HG02884 (cell line): ENCODE results near the gene TRIM43B.
"Not testable (repeated sequence)": the region's sequence is repeated elsewhere in the genome, so short reads cannot be mapped to it uniquely, and the experiment has no call there.

Source experiments
- ATAC-seq: cut with Tn5 transposase; IDR thresholded peaks from one replicate; pipeline ENCODE4 v1.9.1; 2021; ENCODE audit warnings: mild to moderate bottlenecking, moderate library complexity; ENCODE audit not compliant: unreplicated experiment

The TRIM43B gene

DNA sequence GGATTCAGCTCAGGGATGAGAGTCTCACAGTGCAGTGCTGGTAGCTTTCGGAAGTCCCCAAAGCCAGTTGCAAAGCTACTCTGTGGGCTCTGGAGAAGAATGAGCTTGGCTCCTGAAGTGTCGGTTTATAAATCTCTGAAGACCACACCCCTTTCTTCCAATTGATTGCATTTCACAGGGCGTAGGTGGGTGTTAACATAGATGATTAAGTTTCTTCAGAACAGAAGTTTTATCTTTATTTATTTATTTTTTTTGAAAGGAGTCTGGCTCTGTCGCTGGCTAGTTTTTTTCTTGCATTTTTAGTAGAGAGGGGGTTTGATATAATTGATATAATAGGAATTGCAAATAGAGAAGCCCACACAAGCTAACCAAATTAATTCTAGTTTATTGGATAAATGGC lies at the start of gene TRIM43B:
Gene TRIM43B, minus strand, starts transcription at position 101 of the 400 bp plus-strand sequence. CDS start 2,040 bp downstream, outside the sequence.
- not testable (repeated sequence) for ATAC-seq

DNA sequence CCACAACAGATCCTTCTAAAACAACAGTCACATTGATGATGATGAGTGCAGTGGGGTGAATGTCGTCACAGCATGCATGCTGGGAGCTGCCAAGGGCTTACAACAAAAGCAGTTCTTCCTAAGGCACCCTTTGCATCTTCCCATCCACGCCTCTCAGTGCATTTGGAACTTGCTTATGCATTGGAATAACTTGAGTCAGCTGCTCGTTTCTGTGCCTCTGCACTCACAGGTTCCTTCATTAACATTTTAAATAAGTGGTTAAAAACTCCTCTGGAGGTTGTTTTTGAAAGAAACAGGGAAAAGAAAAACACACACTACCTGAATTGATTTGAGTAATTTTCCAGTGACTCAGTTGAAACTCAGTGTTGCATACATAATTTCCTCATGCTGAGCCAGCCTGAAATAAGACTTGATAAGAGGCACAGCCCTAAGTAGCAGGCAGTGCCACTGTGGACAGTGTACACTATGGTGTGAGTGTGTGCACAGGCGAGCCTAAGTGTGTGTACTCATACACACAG lies 46.8 kb upstream of the TRIM43B start:
- no peak for ATAC-seq

DNA sequence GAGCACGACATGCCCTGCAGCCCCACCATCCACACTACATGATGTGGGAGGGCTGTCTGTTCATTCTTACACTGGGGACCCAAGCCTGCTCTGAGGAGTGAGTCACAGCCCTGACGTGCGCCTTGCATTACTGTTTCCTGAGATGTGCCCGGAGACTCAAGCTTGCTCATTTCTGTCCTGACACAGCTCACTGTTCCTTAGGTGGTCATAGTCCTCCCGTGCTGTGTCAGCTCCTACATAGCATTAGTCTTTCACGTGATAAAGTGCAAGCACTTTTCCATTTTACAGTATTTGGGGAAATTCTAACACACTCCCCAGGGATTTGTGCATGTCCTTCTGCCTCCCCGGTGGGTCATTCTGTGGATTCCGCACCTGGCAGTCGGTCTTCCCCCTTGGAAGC lies 46.2 kb upstream of the TRIM43B start:
- ATAC-seq = peak; percentile 72

DNA sequence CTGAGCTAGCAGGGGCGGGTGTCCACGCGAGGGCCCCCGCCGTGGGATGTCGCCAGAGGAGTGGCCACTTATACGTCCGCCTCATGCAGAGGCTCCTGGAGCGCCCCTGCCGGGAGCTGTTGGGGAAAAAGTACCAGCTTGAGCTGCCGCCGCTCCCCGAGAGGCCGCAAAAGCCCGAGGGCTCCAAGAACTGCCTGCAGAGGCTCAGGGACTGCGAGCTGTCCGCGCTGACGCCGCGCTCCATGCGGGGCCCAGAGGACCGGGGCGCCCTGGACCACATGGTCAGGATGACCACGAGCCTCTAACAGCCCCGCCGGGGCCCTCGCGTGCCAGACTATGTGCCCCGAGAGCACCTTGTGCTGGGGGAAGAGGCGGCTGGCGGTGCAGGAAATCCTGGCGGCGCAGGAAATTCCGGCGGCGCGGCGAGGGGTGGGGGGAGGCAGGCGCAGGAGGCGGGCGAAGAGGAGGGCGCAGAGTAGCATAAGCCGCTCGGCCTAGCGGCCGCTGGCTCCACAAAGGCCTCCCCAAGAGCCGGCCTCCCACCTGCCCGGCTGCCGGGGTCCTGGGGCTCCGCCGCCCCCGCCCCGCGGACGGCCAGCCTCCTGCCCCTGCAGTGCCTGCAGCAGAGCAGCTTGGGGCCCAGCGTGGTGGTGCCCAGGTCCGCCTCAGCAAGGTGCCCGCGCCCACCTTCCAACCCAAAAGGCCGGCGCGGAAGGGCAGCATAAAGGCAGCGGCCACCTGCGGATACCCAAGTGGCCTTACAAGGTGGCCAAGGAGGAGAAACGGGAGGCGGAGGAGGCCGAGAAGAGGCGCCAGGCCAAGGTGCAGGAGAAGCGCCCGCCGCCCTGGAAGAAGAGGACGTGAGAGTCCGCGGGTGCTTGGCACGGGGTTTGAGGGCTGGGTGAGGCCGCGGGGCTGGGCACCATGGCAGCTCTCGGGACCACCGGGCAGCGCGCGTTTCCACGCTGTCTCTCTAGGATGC lies 42.1 kb upstream of the TRIM43B start:
- peak; percentile 47 for ATAC-seq

DNA sequence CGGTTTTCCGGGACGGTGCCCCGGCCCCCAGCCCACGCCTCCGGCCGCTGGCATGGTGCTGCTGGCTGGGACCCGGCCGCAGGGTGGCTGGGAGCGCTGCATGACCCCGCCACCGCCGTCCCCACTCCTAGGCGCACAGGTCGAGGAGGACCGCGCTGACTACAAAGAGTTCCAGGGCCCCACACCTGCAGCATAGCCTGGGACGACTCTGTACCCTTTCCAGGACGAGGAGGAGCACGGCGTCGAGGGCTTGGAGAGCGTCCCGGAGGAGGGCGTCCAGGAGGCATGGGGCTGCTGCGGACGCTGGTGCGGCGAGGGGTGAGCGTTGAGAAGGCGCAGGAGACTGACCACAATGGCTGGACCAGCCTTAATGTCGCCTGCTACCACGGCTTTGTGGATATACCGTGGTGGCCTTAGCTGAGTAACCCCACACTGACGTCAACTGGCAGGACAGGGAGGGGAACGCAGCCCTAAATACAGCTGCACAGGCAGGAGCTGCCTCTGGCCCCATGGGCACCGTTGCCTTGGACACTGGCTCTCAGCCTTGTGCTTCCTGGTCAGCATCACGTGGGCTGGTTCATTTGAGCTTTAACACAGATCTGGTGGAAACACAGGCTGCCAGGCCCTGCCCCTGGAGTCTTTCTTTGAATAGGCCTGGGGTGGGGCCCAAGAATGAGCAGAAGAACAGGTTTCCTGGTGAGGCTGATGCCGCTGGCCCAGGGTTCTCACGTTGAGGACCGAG lies 40.9 kb upstream of the TRIM43B start:
- ATAC-seq = no peak

DNA sequence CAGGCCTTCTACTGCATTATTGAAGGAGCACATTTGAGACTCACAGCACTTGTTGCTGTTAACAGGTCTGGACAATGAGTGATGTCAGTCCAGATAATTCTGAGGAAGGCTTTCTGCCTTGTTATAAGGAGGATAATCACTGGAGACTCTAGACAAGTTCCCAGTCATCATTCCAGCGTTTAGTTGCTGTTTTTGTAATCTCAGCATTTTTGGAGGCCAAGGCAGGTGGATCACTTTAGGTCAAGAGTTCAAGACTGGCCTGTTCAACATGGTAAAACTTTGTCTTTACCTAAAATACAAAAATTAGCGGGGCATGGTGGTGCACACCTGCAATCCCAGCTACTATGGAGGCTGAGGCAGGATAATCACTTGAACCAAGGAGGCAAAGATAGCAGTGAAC lies 39.6 kb upstream of the TRIM43B start:
- ATAC-seq = no peak

DNA sequence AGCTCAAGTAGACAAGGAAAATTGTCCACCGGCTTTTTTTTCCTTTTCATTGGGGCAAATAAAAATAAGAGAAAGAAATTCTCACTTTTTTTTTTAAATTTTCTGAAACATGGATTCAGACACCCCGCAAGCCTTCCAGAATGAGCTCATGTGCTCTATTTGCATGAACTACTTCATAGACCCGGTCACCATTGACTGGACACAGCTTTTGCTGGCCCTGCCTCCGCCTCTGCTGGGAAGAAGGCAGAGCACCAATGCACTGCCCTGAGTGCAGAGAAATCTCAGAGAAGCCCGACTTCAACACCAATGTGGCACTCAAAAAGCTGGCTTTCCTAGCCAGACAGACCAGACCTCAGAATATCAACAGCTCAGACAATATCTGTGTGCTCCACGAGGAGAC lies 30.2 kb upstream of the TRIM43B start:
- ATAC-seq = no peak

DNA sequence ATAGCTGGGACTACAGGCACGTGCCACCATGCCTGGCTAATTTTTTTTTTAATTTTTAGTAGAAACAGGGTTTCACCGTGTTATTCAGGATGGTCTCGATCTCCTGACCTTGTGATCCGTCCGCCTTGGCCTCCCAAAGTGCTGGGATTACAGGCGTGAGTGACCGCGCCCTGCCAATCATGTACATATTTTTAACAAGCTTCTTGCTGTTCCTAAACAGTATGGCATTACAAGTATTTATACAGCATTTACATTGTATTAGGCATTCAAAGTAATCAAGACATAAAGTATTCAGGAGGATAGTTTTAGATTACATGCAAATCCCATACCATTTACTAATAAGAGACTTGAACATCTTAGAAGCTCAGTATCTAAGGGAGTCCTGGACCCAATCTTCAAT lies 29.7 kb upstream of the TRIM43B start:
- ATAC-seq = not testable (repeated sequence)

DNA sequence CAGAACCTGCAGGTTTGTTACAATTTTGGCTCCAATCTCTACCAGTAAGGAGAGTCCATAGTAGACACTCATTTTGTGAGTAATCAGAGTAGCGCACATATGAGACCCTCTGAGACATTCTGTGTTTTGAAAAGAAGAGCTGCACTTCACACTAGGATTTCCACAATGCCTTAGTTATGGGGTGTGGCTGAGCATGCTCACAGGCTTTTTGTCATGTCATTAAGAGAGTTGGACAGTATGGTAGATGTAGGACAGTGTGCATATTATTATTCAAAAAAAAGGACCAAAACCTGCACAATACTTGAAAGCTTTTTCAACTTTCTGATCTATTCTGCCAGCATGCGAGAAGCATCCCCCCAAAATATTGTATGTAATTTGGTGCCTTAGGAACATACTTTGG lies 24.9 kb upstream of the TRIM43B start:
- no peak for ATAC-seq

DNA sequence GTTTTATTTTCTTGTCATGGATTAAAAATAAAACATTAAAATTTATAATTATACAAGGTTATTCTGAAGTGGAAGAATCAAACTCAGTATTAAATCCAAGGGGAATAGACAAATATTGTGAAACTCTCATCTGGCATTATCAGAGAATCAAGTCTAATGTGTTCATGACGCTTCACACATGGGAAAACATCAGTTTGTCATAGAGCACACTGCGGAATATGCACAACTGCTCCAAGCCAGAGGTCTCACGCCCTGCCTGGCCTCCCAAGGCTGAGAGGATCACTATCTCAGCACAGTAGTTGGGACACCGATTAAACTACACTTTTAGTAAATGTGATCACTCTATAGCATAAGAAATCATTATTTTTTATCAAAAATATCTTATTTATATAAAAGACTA lies 20.7 kb upstream of the TRIM43B start:
- no peak for ATAC-seq

DNA sequence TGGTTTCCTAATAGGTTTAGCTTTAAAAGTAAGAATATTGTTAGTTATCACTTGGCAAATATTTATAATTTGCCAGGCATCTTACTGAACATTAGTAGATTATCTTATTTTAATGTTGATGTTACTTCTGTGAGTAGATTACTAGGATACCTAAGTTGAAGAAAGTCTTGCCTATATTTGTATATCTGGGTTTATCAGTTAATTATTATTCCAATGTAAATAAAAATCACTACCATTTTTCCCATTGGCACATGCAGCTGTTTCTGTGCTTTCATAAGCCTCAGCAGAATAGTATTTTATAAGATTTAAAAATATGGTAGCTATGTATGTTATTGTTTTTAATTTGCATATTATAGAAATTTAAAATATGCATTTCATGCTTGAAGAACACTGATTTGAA lies 16.3 kb upstream of the TRIM43B start:
- no peak for ATAC-seq

DNA sequence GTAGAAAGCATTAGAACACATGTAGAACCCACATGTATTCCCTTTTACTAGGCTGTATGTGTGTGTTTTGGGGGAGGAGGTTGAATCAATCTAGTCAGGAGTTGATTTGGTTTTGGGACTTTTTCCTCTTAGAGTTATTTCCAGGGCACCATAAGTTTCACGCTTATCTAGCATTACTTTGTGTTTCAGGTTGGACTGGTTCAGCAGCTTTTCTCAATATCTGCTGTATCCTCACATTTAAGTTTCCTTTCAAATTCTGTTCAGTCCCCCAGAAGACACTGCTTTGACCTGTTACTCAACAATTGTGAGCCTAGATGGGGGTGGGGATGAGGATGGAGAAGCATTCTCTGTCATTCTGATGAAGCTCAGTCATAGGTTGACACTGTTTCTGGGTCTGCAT lies 7.5 kb upstream of the TRIM43B start:
- not testable (repeated sequence) for ATAC-seq

DNA sequence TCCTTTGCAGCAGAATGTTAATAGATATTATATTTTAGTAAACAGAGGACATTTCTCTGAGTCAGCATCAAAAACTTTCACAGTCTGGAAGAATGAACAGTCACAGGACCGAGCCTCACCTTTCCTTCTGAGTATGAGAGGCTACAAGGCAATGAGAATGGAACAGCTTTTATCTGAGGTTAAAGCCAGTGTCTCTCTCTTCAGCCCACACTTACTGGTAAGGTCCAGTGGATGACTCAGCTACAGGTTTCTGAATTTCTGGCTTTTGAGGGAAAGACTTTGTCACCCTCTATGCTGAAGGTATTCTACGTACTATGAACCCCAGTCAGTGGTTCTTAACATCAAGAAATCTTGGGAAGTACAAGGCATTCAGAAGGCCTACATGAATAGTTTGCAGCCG lies 9.5 kb downstream of the TRIM43B start:
- ATAC-seq = not testable (repeated sequence)

DNA sequence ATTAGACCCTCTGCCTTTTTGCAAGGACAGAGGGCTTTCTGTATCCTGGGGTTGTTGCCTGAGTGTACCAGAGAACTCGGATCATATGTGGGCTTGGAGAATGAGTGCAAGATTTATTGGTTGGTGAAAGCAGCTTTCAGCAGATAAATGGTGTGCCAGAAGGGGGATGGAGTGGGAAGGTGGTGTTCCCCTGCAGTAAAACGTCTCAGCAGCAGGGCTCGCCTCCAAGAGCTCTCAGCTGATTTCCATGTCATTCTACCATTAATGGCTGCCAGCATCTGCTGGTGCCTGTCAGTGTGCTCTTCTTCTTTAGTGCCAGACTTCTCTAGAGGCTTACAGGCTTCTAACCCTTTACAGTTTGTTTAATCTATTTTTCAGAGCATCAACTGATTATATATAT lies 16.6 kb downstream of the TRIM43B start:
- ATAC-seq = not testable (repeated sequence)

DNA sequence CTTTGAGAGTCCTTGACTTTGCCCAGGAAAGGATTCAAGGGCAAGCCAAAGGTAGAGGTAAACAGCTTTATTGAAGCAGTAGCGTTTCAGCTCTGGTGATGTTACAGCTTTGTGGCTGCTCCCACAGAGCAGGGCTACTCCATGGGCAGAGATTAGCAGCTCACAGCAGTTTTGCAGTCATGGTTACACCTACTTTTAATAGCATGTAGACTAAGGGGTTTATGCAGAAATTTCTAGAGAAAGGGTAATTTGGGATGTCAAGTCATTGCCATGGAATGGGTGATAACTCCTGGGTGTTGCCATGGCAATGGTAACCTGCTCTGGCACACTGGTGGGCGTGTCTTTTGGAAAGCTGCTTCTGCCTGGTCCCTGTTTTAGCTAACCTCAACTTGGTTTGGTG lies 18.0 kb downstream of the TRIM43B start:
- not testable (repeated sequence) for ATAC-seq

DNA sequence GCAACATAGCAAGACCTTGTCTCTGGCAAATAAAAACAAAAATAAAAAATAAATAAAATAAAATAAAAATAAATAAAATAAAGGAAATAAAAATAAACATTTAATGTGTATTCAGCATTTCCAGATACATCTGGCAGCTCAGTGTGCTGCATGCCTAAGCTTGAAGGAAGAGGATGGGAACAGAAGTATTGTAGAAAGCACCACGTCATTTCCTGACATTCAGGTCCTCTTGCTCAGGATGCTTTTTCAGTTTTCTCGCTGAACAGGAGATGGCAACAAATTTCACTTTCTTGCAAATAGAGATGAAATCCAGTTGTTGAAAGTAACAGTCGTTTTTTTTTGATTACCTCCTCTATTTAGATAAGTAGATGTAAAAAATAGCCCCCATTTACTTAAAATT lies 21.3 kb downstream of the TRIM43B start:
- ATAC-seq = not testable (repeated sequence)

DNA sequence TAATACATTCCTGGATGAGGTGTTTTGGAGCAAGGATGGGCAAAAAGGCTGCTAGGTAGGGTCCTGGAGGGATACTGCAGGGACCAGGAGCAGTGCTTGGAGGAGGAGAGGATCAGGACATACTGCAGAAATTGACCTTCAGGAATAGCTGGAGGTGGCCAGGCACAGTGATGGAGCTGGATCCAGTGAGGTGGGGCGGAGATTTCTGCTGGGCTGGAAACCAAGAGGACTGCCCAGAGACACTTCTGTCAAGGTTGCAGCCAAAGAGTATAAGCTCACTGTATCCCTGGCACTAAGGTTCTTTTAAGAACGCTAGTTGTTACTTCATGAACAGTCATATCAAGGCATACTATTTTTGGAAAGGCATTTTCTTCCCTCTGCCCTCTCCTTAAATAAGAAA lies 39.2 kb downstream of the TRIM43B start:
- not testable (repeated sequence) for ATAC-seq

DNA sequence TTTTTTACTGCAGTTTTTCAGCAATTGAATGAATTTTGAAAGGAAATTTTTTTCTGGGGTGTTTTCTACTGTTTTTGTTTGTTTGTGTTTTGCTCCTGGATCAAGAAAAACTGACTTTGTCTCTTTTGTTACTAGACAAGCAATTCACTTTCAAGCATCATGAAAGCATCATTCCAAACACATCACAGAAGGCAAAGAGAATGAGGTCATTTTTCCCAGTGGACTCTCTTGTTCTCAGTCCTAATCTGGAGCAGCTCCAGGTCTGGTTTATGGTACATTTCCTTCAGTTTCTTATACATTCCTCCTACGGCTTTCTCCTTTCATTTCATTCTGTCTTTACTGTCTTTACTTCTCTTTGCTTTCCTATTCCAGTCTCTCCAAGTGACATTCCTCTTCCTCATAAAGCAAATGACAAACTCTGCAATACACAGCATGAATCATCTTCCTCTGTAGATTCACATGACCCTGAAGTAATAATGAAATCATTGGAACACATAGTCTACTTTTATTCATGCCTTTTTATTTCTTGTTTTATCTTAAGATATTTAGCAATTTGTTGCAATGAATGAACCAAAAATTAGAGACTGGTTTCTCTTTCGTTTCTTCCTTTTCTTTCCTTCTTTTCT lies 42.0 kb downstream of the TRIM43B start:
- ATAC-seq = not testable (repeated sequence)

DNA sequence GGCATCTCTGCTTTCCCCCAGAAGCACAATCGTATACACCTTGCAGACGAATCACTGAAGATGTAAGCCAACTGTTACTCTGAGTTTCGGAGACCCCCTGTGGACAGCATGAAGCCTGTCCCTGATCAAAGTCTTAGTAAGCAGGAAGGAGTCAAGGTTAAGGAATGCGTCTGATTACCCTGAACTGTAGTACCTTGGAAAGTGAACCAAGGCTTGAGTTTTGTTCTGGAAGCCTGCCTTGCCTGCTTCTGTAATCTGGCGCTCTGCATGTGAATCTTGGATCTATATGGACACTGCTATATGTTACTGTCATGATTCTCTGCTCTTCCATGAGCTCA lies 48.7 kb downstream of the TRIM43B start:
- not testable (repeated sequence) for ATAC-seq

DNA sequence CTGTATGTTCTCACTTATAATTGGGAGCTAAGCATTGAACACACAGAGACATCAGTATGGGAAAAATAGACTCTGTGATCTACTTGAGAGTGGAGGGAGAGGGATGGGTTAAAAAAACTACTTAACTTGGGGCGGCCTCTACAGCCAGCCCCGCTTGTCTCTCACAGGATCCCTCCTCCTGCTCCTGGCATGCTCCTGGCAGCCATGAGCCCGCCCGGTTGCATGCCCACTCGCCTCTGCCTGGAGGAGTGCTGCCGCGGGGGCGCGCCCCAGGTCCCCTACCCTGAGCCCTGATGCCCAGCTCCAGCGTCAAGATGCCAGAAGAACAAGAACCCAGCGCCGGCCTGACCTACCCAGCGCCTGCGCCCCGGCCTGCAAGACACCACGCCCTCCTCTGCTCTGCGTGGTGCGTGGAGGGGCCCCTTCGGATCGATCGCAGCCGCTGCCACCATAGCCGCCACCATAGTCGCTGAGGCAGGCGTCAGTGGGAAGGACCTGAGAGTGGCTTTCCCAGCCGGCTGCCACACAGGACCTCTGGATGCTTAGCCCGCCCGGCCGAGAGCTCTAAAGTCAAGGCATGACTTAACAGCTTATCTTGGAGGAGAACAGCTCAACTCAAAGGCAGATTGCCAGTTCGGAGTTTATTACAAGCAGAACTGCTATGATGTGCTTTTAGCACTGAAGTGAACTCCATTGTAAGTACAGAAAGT lies 49.2 kb downstream of the TRIM43B start:
- not testable (repeated sequence) for ATAC-seq
